ENCODE results near the gene PIGR. TPM values are rescaled to one million over a fixed set of nuclear protein-coding genes. Genes with fewer than 3 reads are reported as not detected.

PIGR gene
- total and polyA plus RNA-seq, 10 of the 15 experiments (the other 5 are each of a cell fraction or from before 2014, with no cell fraction given), result 0.96 to 7.6 (median 1.8) TPM

GRCh38 chr1:206880314-206880713 is 66.0 kb downstream of the PIGR start:
- no peak overlapping the region for H3K27ac ChIP-seq (ENCODE audit: control insufficient read depth, insufficient read depth)
- H3K27me3 ChIP-seq (replicated peaks in 1 of 2; ENCODE audit: control insufficient read depth in 2 of 2, insufficient read depth in 2 of 2, low read length in 1 of 2), result no peaks in the 10 kb centered on the region
- intact Hi-C loops (cut with micrococcal nuclease; ENCODE audit: unreplicated experiment) (no loop called here), in situ Hi-C loops (cut with MboI) (no loop called here)
- no peaks in the 10 kb centered on the region for H3K79me2 ChIP-seq (ENCODE audit: control insufficient read depth, insufficient read depth, low read length)
- DNase-seq (ENCODE audit: low read depth, low spot score), result no peak
- WGBS (ENCODE audit: insufficient coverage, insufficient replicate concordance, low lambda C conversion rate, missing lambda C conversion rate), result 17% methylated on average over 3 of the region's 3 CpGs
- H3K9ac ChIP-seq (ENCODE audit: control insufficient read depth, insufficient read depth, low read length), result no peak overlapping the region
- no TSS peak for BruUV-seq (replicated peaks)
- no peak overlapping the region for H3K4me2 ChIP-seq (ENCODE audit: control insufficient read depth, insufficient read depth)
- no peak overlapping the region for H3K4me3 ChIP-seq
- no peaks in the 10 kb centered on the region for H3K4me1 ChIP-seq (ENCODE audit: control insufficient read depth, insufficient read depth, low read length)
- H2AFZ ChIP-seq (ENCODE audit: control insufficient read depth, low read depth, low read length), result no peak overlapping the region
- ChIA-PET CTCF (interaction anchor here (1.1 to 1.5 kb wide), 3 partner anchors 10 to 102 kb away, joined by 3 to 5 read pairs (median 4); no protein-coding TSS in a partner anchor), POLR2A (interaction anchor here (0.5 to 0.6 kb wide), 2 partner anchors 34 to 433 kb away, joined by 3 to 5 read pairs; no protein-coding TSS in a partner anchor), SMC1A (ENCODE audit: uncharacterized antibody, unreplicated experiment) (interaction anchor here (1.1 to 3.7 kb wide), 2 partner anchors 16 to 26 kb away, joined by 3 to 17 read pairs; partner anchors contain the start of gene IL20), RAD21 (ENCODE audit: unreplicated experiment) (interaction anchor here (1.0 kb wide), 1 partner anchor 12 kb away, joined by 4 read pairs; no protein-coding TSS in a partner anchor)
- no peaks in the 10 kb centered on the region for H4K20me1 ChIP-seq (ENCODE audit: control insufficient read depth, insufficient read depth)
- FAIRE-seq, result no peak
- H3K36me3 ChIP-seq (ENCODE audit: control insufficient read depth in 2 of 2, insufficient read depth in 2 of 2, low read length in 1 of 2), result no peaks in the 10 kb centered on the region
- TF ChIP-seq, protein P1, sequence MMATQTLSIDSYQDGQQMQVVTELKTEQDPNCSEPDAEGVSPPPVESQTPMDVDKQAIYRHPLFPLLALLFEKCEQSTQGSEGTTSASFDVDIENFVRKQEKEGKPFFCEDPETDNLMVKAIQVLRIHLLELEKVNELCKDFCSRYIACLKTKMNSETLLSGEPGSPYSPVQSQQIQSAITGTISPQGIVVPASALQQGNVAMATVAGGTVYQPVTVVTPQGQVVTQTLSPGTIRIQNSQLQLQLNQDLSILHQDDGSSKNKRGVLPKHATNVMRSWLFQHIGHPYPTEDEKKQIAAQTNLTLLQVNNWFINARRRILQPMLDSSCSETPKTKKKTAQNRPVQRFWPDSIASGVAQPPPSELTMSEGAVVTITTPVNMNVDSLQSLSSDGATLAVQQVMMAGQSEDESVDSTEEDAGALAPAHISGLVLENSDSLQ (IDR thresholded peaks at IDR 0.05), result no peak
- TF ChIP-seq MAX (IDR thresholded peaks at IDR 0.05; ENCODE audit: low read depth, low read length), result no peak
- TF ChIP-seq CHD1 (IDR thresholded peaks at IDR 0.05; ENCODE audit: low read depth, low read length), result no peak
- no peak for TF ChIP-seq NFYA (IDR thresholded peaks at IDR 0.05; ENCODE audit: borderline replicate concordance, low read depth, low read length)
- no peak for TF ChIP-seq RFX5 (IDR thresholded peaks at IDR 0.05; ENCODE audit: low read depth, low read length)
- TF ChIP-seq, protein P2, sequence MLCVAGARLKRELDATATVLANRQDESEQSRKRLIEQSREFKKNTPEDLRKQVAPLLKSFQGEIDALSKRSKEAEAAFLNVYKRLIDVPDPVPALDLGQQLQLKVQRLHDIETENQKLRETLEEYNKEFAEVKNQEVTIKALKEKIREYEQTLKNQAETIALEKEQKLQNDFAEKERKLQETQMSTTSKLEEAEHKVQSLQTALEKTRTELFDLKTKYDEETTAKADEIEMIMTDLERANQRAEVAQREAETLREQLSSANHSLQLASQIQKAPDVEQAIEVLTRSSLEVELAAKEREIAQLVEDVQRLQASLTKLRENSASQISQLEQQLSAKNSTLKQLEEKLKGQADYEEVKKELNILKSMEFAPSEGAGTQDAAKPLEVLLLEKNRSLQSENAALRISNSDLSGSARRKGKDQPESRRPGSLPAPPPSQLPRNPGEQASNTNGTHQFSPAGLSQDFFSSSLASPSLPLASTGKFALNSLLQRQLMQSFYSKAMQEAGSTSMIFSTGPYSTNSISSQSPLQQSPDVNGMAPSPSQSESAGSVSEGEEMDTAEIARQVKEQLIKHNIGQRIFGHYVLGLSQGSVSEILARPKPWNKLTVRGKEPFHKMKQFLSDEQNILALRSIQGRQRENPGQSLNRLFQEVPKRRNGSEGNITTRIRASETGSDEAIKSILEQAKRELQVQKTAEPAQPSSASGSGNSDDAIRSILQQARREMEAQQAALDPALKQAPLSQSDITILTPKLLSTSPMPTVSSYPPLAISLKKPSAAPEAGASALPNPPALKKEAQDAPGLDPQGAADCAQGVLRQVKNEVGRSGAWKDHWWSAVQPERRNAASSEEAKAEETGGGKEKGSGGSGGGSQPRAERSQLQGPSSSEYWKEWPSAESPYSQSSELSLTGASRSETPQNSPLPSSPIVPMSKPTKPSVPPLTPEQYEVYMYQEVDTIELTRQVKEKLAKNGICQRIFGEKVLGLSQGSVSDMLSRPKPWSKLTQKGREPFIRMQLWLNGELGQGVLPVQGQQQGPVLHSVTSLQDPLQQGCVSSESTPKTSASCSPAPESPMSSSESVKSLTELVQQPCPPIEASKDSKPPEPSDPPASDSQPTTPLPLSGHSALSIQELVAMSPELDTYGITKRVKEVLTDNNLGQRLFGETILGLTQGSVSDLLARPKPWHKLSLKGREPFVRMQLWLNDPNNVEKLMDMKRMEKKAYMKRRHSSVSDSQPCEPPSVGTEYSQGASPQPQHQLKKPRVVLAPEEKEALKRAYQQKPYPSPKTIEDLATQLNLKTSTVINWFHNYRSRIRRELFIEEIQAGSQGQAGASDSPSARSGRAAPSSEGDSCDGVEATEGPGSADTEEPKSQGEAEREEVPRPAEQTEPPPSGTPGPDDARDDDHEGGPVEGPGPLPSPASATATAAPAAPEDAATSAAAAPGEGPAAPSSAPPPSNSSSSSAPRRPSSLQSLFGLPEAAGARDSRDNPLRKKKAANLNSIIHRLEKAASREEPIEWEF (IDR thresholded peaks at IDR 0.05; ENCODE audit: insufficient replicate concordance, low read depth, low read length), result no peak
- no peak for TF ChIP-seq RBBP5 (conservative IDR thresholded peaks at IDR 0.05)
- TF ChIP-seq WRNIP1 (IDR thresholded peaks at IDR 0.05; ENCODE audit: borderline replicate concordance, low read depth, low read length), result no peak
- no peak for TF ChIP-seq SUPT20H (IDR thresholded peaks at IDR 0.05; ENCODE audit: borderline replicate concordance, control insufficient read depth, low read depth, low read length)
- TF ChIP-seq MYC (IDR thresholded peaks at IDR 0.05; ENCODE audit: insufficient read depth, insufficient read length, insufficient replicate concordance, low read length, severe bottlenecking), result no peak
- TF ChIP-seq SPI1 (IDR thresholded peaks at IDR 0.05; ENCODE audit: borderline replicate concordance, insufficient read depth, low read depth, low read length), result no peak
- no peak for TF ChIP-seq POLR2A (IDR thresholded peaks at IDR 0.05; ENCODE audit: low read depth, low read length)
- TF ChIP-seq ESRRA (IDR thresholded peaks at IDR 0.05; ENCODE audit: low read length), result no peak
- no peak for TF ChIP-seq ZSCAN29 (IDR thresholded peaks at IDR 0.05)
- no peak for TF ChIP-seq RAD21 (IDR thresholded peaks at IDR 0.05; ENCODE audit: insufficient read depth, low read depth, low read length)
- no peak for TF ChIP-seq MTA2 (IDR thresholded peaks at IDR 0.05; ENCODE audit: low read depth)
- TF ChIP-seq POLR2AphosphoS5 (IDR thresholded peaks at IDR 0.05; ENCODE audit: low read length), result no peak
- TF ChIP-seq ZNF622 (IDR thresholded peaks at IDR 0.05), result no peak
- H3K9me3 ChIP-seq (replicated peaks; ENCODE audit: control insufficient read depth, insufficient read depth, low read length), result peaks cover 3% of the 10 kb centered on the region; the same call in 2 of the 3 replicates
- no peak for ATAC-seq
